MCF 10A (cell line): ENCODE data around the gene LMAN2. TPM values are rescaled to one million over a fixed set of nuclear protein-coding genes. Genes with fewer than 3 reads are reported as not detected.

Source experiments
- BruUV-seq: library from RNA; stranded (reverse); fragments of 400-500 nt; replicated peaks from 2 replicates; lab custom pipeline; 2021; lab: Mats Ljungman, UMichigan
- CTCF ChIA-PET: fragments of 300-600 bp; sonication (Branson Sonifier 250); formaldehyde crosslinking; extraction: SDS; loops from one replicate; lab custom pipeline; 2021; ENCODE audit warnings: antibody characterized with exemption, inconsistent platforms; lab: Yijun Ruan, JAX
- POLR2A ChIA-PET: fragments of 300-600, 350-650 bp; sonication (Branson Sonifier 250); formaldehyde crosslinking; extraction: SDS; loops from one replicate; lab custom pipeline; 2020; ENCODE audit warnings: antibody characterized with exemption, inconsistent platforms; lab: Yijun Ruan, JAX
- DNase-seq: peaks from one replicate; pipeline ENCODE4 v3.0.0-alpha.2; 2018; ENCODE audit not compliant: unreplicated experiment
- H3K27ac Mint-ChIP-seq: one replicate; pipeline ENCODE4 v1.8.0; 2022; ENCODE audit warnings: mild to moderate bottlenecking, low read depth, mixed read lengths; ENCODE audit not compliant: unreplicated experiment
- H3K27me3 Mint-ChIP-seq: one replicate; pipeline ENCODE4 v1.8.0; 2022; ENCODE audit warnings: mixed read lengths; ENCODE audit not compliant: insufficient read depth, unreplicated experiment
- H3K36me3 Mint-ChIP-seq: one replicate; pipeline ENCODE4 v1.8.0; 2022; ENCODE audit warnings: mild to moderate bottlenecking, moderate library complexity, mixed read lengths; ENCODE audit not compliant: insufficient read depth, unreplicated experiment
- H3K4me1 Mint-ChIP-seq: one replicate; pipeline ENCODE4 v1.8.0; 2022; ENCODE audit warnings: mixed read lengths; ENCODE audit not compliant: insufficient read depth, unreplicated experiment
- H3K4me3 Mint-ChIP-seq: one replicate; pipeline ENCODE4 v1.8.0; 2022; ENCODE audit warnings: mild to moderate bottlenecking, moderate library complexity, mixed read lengths; ENCODE audit not compliant: unreplicated experiment
- H3K9me3 Mint-ChIP-seq: one replicate; pipeline ENCODE4 v1.8.0; 2022; ENCODE audit warnings: mixed read lengths; ENCODE audit not compliant: unreplicated experiment
- CTCF ChIP-seq: fragments of 200-600 bp; IDR thresholded peaks from one replicate; pipeline ENCODE4 v1.8.0; 2022; ENCODE audit warnings: antibody characterized with exemption, mild to moderate bottlenecking; ENCODE audit not compliant: unreplicated experiment
- intact Hi-C: fragments of 100-400 bp; cut with micrococcal nuclease; formaldehyde crosslinking; loops from 2 replicates; pipeline ENCODE4 v1.14.1; 2022
- total RNA-seq: library from RNA; stranded (reverse); gene quantifications from 2 replicates; pipeline ENCODE4 v1.2.3, GENCODE V29; 2022

The LMAN2 gene
- total RNA-seq, 1 experiment from 2014 or later = 221 TPM

- Mint-ChIP-seq H3K4me3 (no peak overlapping the region), H3K4me1 (peaks cover 33% of the 10 kb centered on the region), H3K36me3 (no peaks in the 10 kb centered on the region), H3K9me3 (no peaks in the 10 kb centered on the region), H3K27me3 (peaks cover 8% of the 10 kb centered on the region), H3K27ac (no peak overlapping the region)
- ChIA-PET CTCF (interaction anchor here (0.6 to 7.8 kb wide), 20 partner anchors 10 to 816 kb away, joined by 3 to 263 read pairs (median 7); partner anchors contain the start of genes LMAN2, PDLIM7, PFN3 and PRR7), POLR2A (interaction anchor here (0.5 to 5.7 kb wide), 20 partner anchors 10 to 394 kb away, joined by 3 to 137 read pairs (median 6); partner anchors contain the start of genes GRK6, LMAN2, PDLIM7 and RGS14)
- intact Hi-C loops = no loop called here
- no peak for TF ChIP-seq CTCF
- BruUV-seq = no TSS peak
- peak; percentile 71 for DNase-seq
Measured at GRCh38 chr5:177388521-177389052, 37.1 kb upstream of the LMAN2 start.

- no TSS peak for BruUV-seq
- ChIA-PET POLR2A (interaction anchor here (1.3 to 5.7 kb wide), 4 partner anchors 16 to 62 kb away, joined by 5 to 137 read pairs (median 50); no protein-coding TSS in a partner anchor), CTCF (interaction anchor here (0.5 to 7.1 kb wide), 4 partner anchors 16 to 66 kb away, joined by 3 to 209 read pairs (median 63); partner anchors contain the start of gene PRR7)
- intact Hi-C loops = no loop called here
- Mint-ChIP-seq H3K36me3 (no peaks in the 10 kb centered on the region), H3K9me3 (no peaks in the 10 kb centered on the region), H3K27me3 (peaks cover 18% of the 10 kb centered on the region), H3K4me1 (peaks cover 33% of the 10 kb centered on the region), H3K4me3 (no peak overlapping the region), H3K27ac (no peak overlapping the region)
- TF ChIP-seq CTCF = no peak
- no peak for DNase-seq
Measured at GRCh38 chr5:177387405-177387804, 35.9 kb upstream of the LMAN2 start.

GRCh38 chr5:177386542-177386941, 35.1 kb upstream of the LMAN2 start:
- BruUV-seq = no TSS peak
- POLR2A ChIA-PET = interaction anchor here (1.3 to 5.7 kb wide), 2 partner anchors 16 to 17 kb away, joined by 5 to 137 read pairs; no protein-coding TSS in a partner anchor
- no peaks in the 10 kb centered on the region for H3K36me3 Mint-ChIP-seq
- no peak overlapping the region for H3K27ac Mint-ChIP-seq
- DNase-seq = no peak
- TF ChIP-seq CTCF = no peak
- peaks cover 33% of the 10 kb centered on the region for H3K4me1 Mint-ChIP-seq
- intact Hi-C loops = no loop called here
- no peak overlapping the region for H3K4me3 Mint-ChIP-seq
- H3K9me3 Mint-ChIP-seq = no peaks in the 10 kb centered on the region
- CTCF ChIA-PET = interaction anchor here (0.5 to 7.1 kb wide), 8 partner anchors 12 to 786 kb away, joined by 3 to 107 read pairs (median 4); no protein-coding TSS in a partner anchor
- peaks cover 18% of the 10 kb centered on the region for H3K27me3 Mint-ChIP-seq

GRCh38 chr5:177385720-177386119, 34.3 kb upstream of the LMAN2 start:
- BruUV-seq = no TSS peak
- no peak for DNase-seq
- Mint-ChIP-seq H3K4me3 (no peak overlapping the region), H3K27ac (no peak overlapping the region), H3K27me3 (peaks cover 18% of the 10 kb centered on the region), H3K36me3 (no peaks in the 10 kb centered on the region), H3K9me3 (no peaks in the 10 kb centered on the region), H3K4me1 (peaks cover 28% of the 10 kb centered on the region)
- no peak for TF ChIP-seq CTCF
- ChIA-PET CTCF (interaction anchor here (1.0 to 2.4 kb wide), 6 partner anchors 14 to 274 kb away, joined by 3 to 19 read pairs (median 3); no protein-coding TSS in a partner anchor), POLR2A (interaction anchor here (5.7 kb wide), 1 partner anchor 17 kb away, joined by 137 read pairs; no protein-coding TSS in a partner anchor)
- intact Hi-C loops = no loop called here
